LoVo (cell line): ENCODE measurements around the gene CCR8.
"Not testable (repeated sequence)": the region's sequence is repeated elsewhere in the genome, so short reads cannot be mapped to it uniquely, and the experiment has no call there.

ENCODE experiments used
- DNase-seq: peaks from one replicate; pipeline ENCODE4 v3.0.0-alpha.2; 2016; ENCODE audit warnings: low spot score

Gene CCR8

GRCh38 chr3:39315420-39315819, 14.1 kb upstream of the CCR8 start:
- no peak for DNase-seq

DNA sequence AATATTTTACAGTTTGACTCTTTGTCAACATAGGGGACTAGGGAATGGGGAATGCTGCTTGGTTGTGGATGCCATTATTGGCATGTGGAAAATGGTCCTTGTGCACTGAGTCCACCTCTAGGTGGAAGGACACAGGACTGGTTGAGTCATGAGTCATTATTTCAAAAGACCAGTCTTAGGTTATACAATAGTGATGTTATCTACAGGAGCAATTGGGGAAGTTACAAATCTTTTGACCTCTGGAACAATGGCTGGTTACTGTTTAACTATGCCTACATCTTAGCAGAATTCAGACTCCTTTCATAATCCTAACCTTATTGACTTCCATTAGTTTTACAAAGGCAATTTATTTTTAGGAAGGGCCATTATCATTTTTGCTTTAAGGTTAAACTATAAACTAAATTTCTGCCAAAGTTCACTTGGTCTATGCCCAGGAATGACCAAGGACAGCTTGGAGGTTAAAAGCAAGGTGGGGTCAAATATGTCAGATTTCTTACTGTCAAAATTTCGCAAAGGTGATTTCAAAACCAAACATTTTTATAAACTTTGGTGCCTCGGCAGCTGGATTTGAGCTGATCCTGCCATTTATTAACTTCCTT, 11.8 kb upstream of the CCR8 start:
- peak; percentile 37 for DNase-seq

- no peak for DNase-seq
These were observed 11.2 kb upstream of the CCR8 start for GRCh38 chr3:39318301-39318700.

DNA sequence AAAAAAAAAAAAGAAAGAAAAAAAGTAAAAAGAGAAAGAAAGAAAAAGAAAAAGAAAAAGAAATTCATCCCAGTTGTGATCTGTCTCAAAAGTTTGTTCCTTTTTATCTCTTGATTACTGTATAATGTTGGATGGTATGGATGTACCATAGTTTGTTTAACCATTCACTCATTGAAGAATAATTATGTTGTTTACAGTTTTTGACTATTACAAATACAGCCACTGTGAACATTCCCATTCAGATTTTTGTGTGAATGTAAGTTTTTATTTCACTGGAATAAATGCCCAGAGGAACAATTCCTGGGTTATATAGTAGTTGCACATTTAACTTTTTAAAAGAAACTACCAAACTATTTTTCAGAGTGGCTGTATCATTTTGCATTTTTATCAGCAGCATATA, 10.3 kb upstream of the CCR8 start:
- no peak for DNase-seq

DNA sequence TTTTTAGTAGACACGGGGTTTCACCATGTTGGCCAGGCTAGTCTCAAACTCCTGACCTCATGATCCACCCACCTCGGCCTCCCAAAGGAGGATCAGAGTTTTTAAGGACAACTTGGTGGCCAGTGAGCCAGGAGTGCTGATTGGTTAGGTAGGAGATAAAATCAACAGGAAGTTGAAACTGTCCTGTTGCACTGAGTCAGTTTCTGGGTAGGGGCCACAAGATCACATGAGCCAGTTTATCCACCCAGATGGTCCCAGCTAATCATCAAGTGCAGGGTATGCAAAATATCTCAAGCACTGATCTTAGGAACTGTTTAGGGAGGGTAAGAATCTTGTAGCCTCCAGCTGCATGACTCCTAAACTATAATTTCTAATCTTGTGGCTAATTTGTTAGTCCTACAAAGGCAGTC, 7.9 kb upstream of the CCR8 start:
- DNase-seq = not testable (repeated sequence)

- DNase-seq = not testable (repeated sequence)
These were observed 7.2 kb upstream of the CCR8 start for GRCh38 chr3:39322209-39322715.

- DNase-seq = no peak
These were observed 6.6 kb upstream of the CCR8 start for GRCh38 chr3:39322936-39323335.

GRCh38 chr3:39323494-39323893, 6.0 kb upstream of the CCR8 start:
- DNase-seq = no peak

GRCh38 chr3:39325236-39325635, 4.3 kb upstream of the CCR8 start:
- no peak for DNase-seq

- no peak for DNase-seq
These were observed 2.3 kb upstream of the CCR8 start for GRCh38 chr3:39327053-39327745.

- DNase-seq = no peak
These were observed 1.7 kb upstream of the CCR8 start for GRCh38 chr3:39327746-39328349.

GRCh38 chr3:39330824-39331223, 1.3 kb downstream of the CCR8 start:
- DNase-seq = no peak

DNA sequence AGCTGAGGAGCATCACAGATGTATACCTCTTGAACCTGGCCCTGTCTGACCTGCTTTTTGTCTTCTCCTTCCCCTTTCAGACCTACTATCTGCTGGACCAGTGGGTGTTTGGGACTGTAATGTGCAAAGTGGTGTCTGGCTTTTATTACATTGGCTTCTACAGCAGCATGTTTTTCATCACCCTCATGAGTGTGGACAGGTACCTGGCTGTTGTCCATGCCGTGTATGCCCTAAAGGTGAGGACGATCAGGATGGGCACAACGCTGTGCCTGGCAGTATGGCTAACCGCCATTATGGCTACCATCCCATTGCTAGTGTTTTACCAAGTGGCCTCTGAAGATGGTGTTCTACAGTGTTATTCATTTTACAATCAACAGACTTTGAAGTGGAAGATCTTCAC, 3.0 kb downstream of the CCR8 start:
- DNase-seq = no peak

DNA sequence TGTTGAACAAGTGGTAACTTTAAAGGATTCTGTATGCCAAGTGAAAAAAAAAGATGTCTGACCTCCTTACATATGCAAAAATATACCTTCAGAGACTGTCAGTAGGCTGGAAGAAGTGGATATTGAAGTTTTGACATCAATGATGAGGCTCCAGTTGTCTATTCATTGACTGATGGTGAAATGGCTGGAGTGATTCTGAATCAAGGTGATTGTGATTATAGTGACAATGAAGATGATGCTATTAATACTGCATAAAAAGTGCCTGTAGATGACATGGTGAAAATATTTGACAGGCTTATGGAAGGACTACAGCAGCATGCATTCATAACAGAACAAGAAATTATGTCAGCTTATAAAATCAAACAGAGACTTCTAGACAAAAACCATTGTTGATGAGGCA, 4.1 kb downstream of the CCR8 start:
- no peak for DNase-seq

DNA sequence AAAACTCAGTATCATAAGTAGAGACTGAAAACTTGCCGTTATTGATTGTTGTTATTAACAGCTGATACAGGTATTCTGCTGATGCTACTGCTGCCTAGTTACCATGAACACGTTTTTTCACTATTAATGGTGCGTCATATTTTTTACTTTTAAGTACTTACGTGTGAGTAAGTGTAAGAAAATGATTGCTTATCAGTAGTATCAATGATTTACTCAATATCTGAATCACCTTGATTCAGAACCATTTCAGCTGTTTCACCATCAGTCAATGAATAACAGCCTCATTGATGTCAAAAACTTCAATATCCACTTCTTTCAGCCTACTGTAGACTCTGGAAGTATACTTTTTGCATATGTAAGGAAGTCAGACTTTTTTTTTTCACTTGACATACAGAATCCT, 4.7 kb downstream of the CCR8 start:
- no peak for DNase-seq

GRCh38 chr3:39338201-39338600, 8.7 kb downstream of the CCR8 start:
- DNase-seq = no peak

- no peak for DNase-seq
These were observed 9.6 kb downstream of the CCR8 start for GRCh38 chr3:39339086-39339485.

- no peak for DNase-seq
These were observed 13.7 kb downstream of the CCR8 start for GRCh38 chr3:39343076-39343717.

- no peak for DNase-seq
These were observed 14.3 kb downstream of the CCR8 start for GRCh38 chr3:39343760-39344159.

DNA sequence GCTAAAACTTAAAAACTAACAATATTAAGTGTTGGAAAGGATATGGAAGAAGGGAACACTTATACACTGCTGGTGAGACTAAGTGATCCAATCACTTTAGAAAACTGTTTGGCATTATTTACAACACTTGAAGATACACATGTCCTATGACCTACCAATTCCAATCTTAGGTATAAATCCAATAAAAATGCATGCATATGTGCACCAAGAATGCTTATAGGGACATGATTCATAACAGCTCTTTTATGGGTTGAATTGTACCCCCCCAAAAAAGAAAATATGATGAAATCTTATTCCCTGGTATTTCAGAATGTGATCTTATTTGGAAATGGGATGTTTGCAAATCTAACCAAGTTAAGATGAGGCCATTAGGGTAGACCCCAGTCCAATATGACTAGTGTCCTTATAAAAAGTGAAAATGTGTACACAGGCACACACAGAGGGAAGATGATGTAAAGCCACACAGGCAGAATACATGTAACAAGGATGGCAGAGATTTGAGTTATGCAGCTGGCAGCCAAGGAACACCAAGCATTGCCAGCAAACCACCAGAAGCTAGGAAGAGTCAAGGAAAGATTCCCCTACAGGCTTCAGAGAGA, 15.3 kb downstream of the CCR8 start:
- no peak for DNase-seq

DNA sequence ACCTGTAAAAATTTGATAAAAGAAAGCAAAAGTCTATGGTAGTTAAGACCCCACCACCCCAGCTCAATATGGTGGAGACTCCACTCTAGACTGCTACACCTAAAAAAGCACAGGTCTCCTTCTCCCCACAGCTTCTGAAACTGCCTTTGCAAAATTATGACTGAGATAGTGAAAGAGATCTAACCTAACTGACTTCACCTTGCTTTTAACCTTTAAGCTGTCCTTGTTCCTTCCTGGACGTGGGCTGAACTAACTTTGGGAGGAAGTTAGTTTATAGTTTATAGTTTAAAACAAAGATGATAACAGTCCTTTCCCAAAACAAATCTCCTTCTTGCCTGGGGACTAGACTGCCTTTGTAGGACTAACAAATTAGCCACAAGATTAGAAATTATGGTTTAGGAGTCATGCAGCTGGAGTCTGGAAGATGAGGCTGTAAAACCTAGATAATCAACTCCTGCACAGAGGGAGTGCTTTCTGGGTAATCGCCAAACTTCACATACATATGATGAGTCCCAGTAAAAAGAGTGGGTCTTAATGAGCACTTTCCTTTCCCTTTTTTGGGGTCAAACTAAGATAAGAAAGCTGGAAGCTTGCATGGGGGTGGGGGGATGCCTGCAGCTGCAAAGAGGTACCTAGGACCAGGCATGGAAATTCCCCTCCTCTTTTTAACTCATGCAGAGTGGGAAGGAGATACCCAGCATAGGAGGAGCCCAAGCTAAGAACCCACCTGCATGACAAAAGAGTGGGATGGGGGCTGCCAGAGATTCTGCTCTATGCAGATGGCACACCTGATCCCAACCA, 17.5 kb downstream of the CCR8 start:
- DNase-seq = no peak

DNA sequence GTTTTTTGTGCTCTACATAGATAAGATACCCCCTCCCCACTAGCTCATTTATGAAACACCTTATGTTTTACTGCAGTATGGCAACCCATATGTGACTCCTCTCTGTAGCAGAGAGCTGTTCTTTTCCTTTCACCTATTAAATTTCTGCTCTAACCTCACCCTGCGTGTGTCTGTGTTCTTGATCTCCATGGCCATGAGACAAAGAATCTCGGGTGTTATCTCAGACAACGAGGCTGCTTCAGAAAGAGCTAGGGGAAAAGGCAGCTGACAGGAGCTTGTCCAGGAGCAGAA, 18.0 kb downstream of the CCR8 start:
- no peak for DNase-seq
